Right lung (tissue), 5 donors: Measurements from ENCODE around the gene UBXN7. TPM values are rescaled to one million over a fixed set of nuclear protein-coding genes. Genes with fewer than 3 reads are reported as not detected.
A peak's percentile ranks its signal among the peaks of the same experiment; 100 is the strongest.
"Not testable (repeated sequence)": the region's sequence is repeated elsewhere in the genome, so short reads cannot be mapped to it uniquely, and the experiment has no call there.

Experiments
- DNase-seq, 2 donors: peaks; one replicate each; pipeline ENCODE4 v3.0.0-alpha.2; 2013
- polyA plus RNA-seq, 5 donors: library from polyadenylated mRNA; unstranded; fragments of 120-200 nt; gene quantifications; one replicate each; pipeline versions ENCODE4 v1.2.1 to v1.2.3, GENCODE V29; 2013; ENCODE audit warnings: inconsistent platforms in 1 of 5, low replicate concordance in 1 of 5; ENCODE audit not compliant: insufficient read length in 5 of 5, insufficient read depth in 1 of 5

Gene UBXN7
- polyA plus RNA-seq, 5 donors, result 21.8 to 44.1 (median 37.7) TPM

DNA sequence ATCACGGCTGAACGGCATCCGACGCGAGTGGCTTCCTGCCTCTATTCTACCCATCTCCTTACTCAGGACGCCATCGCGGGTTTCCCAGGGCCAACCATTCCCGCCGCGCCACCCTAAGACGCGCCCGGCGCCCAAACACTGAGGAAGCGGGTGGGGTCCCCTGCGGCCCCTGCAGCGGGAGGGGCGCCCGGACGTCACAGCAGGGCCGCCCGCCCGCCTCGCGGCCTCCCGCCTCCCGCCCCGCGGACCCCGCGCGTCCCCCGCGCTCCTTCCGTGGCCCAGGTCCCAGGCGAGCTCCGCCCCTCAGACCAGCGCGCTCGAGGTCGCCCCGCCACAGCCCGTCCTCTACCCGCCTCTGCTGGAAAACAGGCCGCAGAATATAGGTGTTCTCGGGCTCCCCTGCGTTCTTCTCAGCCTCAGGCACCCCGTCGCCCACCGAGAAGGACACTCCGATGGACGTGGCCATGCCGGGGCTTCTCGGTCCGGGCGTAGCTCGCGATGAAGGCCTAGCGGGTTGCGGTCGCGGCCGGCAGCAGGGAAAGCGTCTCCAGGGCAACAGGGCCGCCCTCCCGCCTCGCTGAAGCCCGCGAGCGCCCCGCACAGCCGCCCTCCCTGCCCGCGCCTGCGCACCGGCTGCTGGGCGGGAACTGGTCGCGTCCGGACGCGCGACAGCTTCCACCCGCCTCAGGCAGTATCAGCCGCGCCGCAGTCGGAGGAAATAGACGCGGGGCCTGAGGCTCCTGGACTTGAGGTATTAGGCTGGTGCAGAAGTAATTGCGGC lies 114.3 kb downstream of the UBXN7 start, which contains the start of gene DYNLT2B:
TSS of gene DYNLT2B (minus strand) at position 554 of the 781 bp plus-strand sequence. CDS start at position 466, 88 bp downstream.
- DNase-seq, result peak; percentile 92 to 93

DNA sequence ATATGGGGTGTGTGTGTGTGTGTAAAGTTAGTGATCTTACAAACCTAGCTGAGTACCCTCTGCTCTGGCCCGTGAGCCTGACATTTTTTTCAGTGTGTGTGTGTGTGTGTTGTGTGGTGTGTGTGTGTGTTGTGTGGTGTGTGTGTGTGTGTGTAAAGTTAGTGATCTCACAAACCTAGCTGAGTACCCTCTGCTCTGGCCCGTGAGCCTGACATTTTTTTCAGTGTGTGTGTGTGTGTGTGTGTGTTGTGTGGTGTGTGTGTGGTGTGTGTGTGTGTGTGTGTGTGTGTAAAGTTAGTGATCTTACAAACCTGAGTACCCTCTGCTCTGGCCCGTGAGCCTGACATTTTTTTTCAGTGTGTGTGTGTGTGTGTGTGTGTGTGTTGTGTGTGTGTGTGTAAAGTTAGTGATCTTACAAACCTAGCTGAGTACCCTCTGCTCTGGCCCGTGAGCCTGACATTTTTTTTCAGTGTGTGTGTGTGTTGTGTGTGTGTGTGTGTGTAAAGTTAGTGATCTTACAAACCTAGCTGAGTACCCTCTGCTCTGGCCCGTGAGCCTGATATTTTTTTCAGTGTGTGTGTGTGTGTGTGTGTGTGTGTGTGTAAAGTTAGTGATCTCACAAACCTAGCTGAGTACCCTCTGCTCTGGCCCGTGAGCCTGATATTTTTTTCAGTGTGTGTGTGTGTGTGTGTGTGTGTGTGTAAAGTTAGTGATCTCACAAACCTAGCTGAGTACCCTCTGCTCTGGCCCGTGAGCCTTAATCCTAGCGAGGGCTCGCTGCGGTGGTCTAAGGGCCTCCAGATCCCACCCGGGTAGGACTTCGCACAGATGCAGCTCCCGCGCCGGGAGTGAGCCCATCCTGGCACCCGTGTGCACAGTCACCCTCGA lies 115.2 kb downstream of the UBXN7 start:
- peak; percentile 21 to 73 for DNase-seq

DNA sequence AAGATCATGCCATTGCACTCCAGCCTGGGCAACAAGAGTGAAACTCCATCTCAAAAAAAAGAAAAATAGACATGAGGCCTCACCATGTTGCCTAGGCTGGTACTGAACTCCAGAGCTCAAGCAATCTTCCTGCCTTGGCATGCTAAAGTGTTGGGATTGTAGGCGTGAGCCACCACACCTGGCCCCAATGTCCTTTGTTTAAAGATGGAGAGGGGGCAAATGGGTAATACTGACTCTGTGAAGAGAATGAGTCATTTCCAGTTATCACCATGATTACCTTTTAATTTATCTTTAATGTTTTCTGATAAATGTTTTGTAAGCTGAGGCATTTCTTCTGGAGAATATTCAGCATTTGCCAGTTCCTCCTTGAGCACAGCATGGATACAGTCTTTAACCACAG lies 116.4 kb downstream of the UBXN7 start:
- DNase-seq, result no peak

DNA sequence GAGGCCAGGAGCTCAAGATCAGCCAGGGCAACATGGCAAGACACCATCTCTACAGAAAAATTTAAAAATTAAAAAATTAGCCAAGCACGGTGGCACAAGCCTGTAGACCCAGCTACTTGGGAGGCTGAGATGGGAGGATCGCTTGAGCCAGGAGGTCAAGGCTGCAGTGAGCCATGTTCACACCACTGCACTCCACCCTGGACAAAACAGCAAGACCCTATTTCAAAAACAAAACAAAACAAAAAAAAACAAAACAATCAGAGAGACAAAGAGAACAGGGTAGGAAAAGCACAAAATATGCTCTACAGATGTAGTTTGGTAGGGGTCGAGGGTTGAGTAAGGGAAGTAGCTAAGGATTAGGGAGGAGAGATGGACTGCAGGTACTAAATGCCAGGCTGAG lies 117.6 kb downstream of the UBXN7 start:
- DNase-seq, result no peak

DNA sequence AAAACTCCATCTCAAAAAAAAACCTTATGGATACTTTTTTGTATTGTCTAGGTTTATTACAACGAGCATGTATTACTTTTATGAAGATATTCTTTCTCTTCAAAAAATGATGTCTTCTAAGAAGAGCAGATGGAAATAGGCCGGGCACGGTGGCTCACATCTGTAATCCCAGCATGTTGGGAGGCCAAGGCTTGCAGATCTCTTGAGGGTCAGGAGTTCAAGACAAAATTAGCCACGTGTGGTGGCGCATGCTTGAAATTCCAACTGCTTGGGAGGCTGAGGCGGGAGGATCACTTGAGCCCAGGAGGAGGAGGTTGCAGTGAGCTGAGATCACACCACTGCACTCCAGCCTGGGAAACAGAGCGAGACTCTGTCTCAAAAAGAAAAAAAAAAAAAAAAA lies 118.1 kb downstream of the UBXN7 start:
- not testable (repeated sequence) for DNase-seq

DNA sequence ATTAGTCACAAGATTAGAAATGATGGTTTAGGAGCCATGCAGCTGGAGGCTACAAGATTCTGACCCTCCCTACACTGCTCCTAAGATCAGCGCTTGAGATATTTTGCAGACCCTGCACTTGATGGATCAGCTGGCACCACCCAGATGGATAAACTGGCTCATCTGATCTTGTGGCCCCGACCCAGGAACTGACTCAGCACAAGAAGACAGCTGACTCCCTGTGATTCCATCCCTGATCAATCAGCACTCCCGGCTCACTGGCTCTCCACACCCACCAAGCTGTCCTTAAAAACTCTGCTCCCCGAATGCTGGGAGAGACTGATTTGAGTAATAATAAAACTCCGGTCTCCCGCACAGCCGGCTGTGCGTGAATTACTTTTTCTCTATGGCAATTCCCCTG lies 129.3 kb downstream of the UBXN7 start:
- not testable (repeated sequence) for DNase-seq

DNA sequence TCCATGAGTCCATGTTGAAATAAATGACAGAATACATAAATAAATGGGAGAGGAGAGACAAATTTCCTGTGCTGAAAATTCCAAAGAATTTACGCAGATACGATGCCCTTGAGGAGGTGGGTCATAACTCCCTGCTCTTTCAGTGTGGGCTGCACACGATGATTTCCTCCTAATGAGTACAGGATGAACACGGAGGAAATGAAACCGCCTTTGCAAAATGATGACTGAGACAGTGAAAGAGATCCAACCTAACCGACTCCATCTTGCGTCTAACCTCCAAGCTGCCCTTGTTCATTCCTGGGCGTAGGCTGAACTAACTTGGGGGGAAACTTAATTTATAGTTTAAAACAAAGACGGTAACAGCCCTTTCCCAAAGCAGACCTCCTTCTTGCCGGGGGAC lies 129.7 kb downstream of the UBXN7 start:
- not testable (repeated sequence) for DNase-seq

DNA sequence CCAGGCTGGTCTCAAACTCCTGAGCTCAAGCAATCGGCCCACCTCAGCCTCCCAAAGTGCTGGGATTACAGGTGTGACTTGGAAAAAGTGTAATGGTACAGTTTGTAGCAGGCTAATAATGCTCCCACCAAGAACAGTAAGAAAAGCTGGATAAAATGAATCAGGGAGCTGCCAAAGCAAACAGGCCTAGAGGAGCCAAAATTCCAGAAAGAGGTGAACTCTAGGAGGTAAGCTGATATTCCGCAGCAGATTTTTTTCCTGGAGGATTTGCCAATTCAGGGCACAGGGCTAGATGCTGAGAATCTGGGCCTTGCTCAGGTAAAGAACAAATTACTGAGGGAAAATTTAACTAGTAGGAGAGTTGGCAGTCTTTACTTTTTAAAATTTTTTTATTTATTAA lies 133.7 kb downstream of the UBXN7 start:
- DNase-seq, result no peak

Other genes starting within 250 kb of the UBXN7 start
- gene ZDHHC19, start 221.0 kb downstream of the UBXN7 start, polyA plus RNA-seq, result under 1 TPM in 2 of 5 donors, not detected in 3; 0.27 to 0.47 TPM
- 1 to 10 TPM; 6.7 to 8.2 (median 7.6) TPM for gene SLC51A, start 215.9 kb downstream of the UBXN7 start, polyA plus RNA-seq
- gene PCYT1A, start 144.7 kb downstream of the UBXN7 start, polyA plus RNA-seq, result 10 to 100 TPM; 35.1 to 40.9 (median 40.4) TPM
- gene DYNLT2B, start 114.2 kb downstream of the UBXN7 start, polyA plus RNA-seq, result 10 to 100 TPM; 26.0 to 31.6 (median 27.2) TPM
- gene TM4SF19, start 94.0 kb downstream of the UBXN7 start, polyA plus RNA-seq, result under 1 TPM; 0.28 to 0.39 (median 0.35) TPM
- 10 to 100 TPM; 14.1 to 17.9 (median 16.8) TPM for gene RNF168, start 71.3 kb upstream of the UBXN7 start, polyA plus RNA-seq
- gene SMCO1, start 82.9 kb upstream of the UBXN7 start, polyA plus RNA-seq, result under 1 TPM in 3 of 5 donors, not detected in 2; 0.06 to 0.17 (median 0.09) TPM
- 10 to 100 TPM; 14.6 to 19.6 (median 16.6) TPM for gene WDR53, start 136.1 kb upstream of the UBXN7 start, polyA plus RNA-seq
- gene FBXO45, start 136.2 kb upstream of the UBXN7 start, polyA plus RNA-seq, result 10 to 100 TPM; 13.3 to 18.5 (median 14.5) TPM
- 10 to 100 TPM in 1 of 5 donors, 1 to 10 TPM in 4; 5.3 to 10.4 (median 6.1) TPM for gene NRROS, start 207.3 kb upstream of the UBXN7 start, polyA plus RNA-seq